GM12872 (cell line): ENCODE data around the gene TNS4.

ENCODE experiments used
- TF ChIP-seq, protein P1 (sequence below): IDR thresholded peaks from 3 replicates; pipeline ENCODE4 v1.5.1; 2011; ENCODE audit warnings: low read depth, mild to moderate bottlenecking, low read length, moderate library complexity; ENCODE audit not compliant: insufficient read depth

TNS4 gene

DNA sequence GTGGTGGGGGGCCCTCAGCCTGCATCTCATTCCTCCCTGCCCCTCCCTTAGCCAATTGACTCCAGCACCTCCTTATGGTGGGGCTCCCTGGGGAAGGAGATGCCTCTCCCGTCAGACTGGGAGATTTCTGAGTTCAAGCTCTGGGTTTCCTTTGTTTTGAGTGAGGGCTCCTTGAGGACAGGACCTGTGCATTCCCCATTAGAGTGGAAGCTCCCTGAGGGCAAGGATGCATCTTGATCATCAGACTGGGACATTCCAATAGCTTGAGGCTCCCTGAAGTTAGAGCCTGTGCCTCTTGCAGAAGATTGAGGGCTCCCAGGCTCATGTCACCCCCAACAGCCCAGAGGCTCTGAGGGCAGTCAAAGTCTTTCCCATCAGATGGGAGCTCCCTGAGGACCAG is 23.6 kb downstream of the TNS4 start:
- TF ChIP-seq, protein P1, sequence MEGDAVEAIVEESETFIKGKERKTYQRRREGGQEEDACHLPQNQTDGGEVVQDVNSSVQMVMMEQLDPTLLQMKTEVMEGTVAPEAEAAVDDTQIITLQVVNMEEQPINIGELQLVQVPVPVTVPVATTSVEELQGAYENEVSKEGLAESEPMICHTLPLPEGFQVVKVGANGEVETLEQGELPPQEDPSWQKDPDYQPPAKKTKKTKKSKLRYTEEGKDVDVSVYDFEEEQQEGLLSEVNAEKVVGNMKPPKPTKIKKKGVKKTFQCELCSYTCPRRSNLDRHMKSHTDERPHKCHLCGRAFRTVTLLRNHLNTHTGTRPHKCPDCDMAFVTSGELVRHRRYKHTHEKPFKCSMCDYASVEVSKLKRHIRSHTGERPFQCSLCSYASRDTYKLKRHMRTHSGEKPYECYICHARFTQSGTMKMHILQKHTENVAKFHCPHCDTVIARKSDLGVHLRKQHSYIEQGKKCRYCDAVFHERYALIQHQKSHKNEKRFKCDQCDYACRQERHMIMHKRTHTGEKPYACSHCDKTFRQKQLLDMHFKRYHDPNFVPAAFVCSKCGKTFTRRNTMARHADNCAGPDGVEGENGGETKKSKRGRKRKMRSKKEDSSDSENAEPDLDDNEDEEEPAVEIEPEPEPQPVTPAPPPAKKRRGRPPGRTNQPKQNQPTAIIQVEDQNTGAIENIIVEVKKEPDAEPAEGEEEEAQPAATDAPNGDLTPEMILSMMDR, result no peak

DNA sequence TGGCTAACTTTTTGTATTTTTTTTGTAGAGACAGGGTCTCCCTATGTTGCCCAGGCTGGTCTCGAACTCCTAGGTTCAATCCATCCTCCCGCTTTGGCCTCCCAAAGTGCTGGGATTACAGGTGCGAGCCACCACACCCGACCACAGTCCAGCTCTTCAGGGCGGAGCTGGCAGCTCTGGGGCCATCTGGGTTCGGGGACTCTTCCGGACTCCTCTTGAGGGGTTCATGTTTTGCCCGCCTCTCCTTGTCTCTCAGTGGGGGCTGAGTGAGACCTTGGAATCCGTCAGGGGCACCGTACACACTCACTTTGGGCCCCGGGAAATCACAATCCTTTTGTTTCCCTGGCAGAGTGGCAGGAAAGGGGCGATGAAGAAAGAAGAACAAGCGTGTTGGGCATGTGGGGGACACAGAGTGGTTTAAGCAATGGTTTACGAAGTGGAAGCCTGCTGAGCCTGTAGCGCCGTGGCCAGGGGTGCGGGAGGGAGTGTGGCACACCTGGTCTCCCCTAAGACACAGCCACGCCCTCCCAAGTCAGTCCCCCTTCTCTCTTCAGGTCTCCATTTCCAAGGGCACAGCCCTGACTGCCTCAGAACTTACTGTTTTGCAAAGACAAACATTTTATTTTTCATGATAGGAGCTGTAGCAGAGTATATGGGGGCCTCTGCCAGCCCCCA is 26.1 kb downstream of the TNS4 start:
- TF ChIP-seq, protein P1, result no peak

DNA sequence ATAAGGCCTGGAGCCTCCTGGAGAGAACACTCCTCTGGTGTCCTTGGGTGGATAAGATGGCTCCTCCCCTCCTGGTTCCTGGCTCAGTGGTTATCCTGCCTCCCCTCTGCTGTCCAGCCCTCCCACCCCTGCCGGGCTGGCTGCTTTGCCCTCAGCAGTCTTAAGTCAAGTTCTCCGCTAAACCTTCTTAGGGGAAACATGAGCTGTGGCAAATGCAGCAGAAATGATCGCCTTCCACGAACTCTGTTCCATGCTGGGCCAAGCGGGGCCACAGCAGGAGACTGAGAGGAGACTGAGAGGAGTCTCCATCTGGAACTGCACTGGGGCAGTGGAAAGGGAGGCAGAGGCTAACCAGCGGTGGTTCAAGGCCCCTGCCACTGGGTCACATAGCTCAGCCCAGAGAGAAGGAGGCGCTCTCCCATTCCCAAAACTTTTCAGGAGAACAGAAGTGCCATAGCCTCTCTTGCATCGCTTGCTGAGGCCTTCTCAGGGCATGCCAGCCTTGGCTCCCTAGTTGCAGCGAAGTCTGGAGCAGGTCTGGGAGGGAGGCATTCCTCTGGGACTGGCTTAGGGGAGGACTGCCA is 26.9 kb downstream of the TNS4 start:
- TF ChIP-seq, protein P1, result no peak

DNA sequence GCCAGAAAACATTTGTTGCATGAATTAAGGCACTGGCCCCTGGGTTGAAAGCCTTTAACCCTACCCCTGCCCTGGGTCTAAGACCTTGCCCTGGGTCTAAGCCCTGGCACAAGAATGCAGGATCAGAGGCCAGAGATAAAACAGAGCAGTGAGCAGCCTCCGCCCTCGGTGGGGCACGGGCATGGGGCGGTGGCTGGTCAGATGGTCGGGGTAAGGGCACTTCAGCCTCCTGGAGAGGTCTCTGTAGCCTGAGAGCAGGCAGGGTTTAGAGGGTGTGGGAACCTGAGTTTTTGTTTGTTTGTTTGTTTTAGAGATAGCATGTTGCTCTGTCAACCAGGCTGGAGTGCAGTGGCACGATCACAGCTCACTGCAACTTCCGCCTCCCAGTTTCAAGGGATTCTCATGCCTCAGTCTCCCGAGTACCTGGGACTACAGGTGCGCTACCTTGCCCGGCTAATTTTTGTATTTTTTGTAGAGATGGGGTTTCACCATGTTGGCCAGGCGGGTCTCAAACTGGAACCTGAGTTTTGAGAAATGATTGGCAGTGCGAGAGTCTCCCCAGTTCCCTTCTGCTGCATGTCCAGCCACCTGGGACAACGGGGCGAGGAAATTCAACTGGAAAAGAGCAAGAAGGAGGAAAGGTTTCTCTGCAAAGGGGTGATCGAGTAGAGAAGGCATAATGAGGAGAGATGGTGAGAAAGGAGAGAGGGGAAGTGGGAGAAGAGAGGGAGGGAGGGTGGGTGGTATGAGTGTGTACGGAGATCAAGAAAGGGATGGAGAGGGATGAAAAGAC is 27.7 kb downstream of the TNS4 start:
- TF ChIP-seq, protein P1, result no peak

DNA sequence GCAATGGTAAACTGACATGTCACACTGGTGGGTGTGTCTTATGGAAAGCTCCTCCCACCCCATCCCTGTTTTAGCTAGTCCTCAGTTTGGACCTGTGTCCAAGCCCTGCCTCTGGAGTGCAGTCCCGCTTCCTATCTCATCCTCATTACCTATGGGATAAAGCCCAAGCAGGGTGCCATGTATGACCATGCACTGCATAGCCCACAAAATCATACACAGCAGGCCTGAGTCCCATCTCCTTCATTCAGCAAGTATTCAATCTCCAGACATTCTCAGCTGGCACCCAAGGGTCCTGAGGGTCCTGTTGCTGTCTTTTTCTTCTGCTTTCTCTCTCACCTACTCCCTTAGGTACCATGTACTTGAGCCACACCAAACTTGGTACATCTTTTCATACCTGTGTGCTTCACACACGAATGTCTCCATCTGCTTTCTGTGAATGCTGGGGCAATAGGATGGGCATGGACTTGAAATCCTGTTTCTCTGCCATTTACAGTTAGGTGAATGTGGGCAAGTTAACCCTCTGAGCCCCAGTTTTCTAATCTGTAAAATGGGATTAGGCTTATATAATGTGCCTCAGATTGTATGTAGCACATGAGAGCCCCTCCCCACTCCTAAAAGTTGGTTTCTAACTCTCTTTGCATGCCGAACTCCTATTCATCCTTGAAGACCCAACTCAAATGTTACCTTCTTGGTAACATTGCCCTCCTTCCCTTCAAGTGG is 28.5 kb downstream of the TNS4 start:
- TF ChIP-seq, protein P1, result no peak

DNA sequence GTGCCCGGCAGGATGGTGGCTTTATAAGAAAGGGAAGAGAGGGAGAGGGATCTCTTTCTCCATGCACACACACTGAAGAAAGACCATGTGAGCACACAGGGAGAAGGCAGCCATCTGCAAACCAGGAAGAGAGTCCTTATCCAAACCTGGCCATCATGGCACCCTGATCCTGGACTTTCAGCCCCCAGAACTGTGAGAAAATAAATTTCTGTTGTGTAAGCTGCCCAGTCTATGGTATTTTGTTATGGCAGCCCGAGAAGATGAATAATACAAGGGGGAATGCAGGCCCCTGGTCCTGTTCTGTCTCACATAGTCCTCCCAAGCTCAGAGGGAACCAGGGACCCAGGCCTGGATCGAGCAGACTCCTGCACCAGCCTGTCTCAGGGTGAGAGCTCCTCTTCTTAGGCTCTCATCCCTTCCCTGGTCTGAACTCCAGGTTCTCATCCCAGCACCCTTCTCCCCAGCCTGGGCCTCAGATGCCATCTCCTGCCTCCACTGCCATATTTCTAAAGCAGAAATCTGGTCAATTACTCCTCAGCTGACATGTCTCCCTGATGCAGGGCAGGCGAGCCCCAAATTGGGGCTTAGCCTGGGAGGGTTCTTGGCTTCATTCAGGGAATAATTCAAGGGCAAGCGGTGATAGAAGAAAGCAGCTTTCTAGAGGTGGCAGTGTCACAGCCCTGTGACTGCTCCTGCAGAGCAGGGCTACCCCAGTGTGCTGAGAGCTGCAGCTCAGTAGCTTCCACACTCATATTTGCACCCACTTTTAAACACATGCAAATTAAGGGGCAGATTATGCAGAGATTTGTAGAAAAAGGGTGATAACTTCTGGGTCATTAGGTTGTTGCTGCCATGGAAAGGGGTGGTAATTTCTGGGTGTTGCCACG is 29.3 kb downstream of the TNS4 start:
- TF ChIP-seq, protein P1, result no peak
